ENCODE data around the gene ATG7. TPM values are rescaled to one million over a fixed set of nuclear protein-coding genes. Genes with fewer than 3 reads are reported as not detected.

Gene ATG7
- total RNA-seq, 1 donor from 2014 or later, result 42.5 TPM

GRCh38 chr3:11565492-11565891 is 293.3 kb downstream of the ATG7 start:
- peaks cover 65% of the 10 kb centered on the region for H3K4me1 Mint-ChIP-seq (ENCODE audit: unreplicated experiment)
- peaks cover 18% of the 10 kb centered on the region for H3K36me3 Mint-ChIP-seq (ENCODE audit: unreplicated experiment)
- peak overlapping the region; percentile 31 for H3K27ac Mint-ChIP-seq (ENCODE audit: unreplicated experiment)
- no peak for TF ChIP-seq CTCF (IDR thresholded peaks at IDR 0.05)
- H3K9me3 Mint-ChIP-seq (ENCODE audit: unreplicated experiment), result no peaks in the 10 kb centered on the region
- H3K27me3 Mint-ChIP-seq (ENCODE audit: unreplicated experiment), result no peaks in the 10 kb centered on the region
- DNase-seq (ENCODE audit: extremely low spot score, unreplicated experiment), result no peak
- no peak overlapping the region for H3K4me3 Mint-ChIP-seq (ENCODE audit: unreplicated experiment)

GRCh38 chr3:11565932-11566331 is 293.7 kb downstream of the ATG7 start:
- H3K4me3 Mint-ChIP-seq (ENCODE audit: unreplicated experiment), result no peak overlapping the region
- H3K4me1 Mint-ChIP-seq (ENCODE audit: unreplicated experiment), result peaks cover 65% of the 10 kb centered on the region
- H3K36me3 Mint-ChIP-seq (ENCODE audit: unreplicated experiment), result peaks cover 18% of the 10 kb centered on the region
- no peaks in the 10 kb centered on the region for H3K9me3 Mint-ChIP-seq (ENCODE audit: unreplicated experiment)
- no peak for TF ChIP-seq CTCF (IDR thresholded peaks at IDR 0.05)
- H3K27ac Mint-ChIP-seq (ENCODE audit: unreplicated experiment), result peak overlapping the region; percentile 99
- H3K27me3 Mint-ChIP-seq (ENCODE audit: unreplicated experiment), result no peaks in the 10 kb centered on the region
- DNase-seq (ENCODE audit: extremely low spot score, unreplicated experiment), result no peak

GRCh38 chr3:11566478-11566877 is 294.3 kb downstream of the ATG7 start:
- H3K9me3 Mint-ChIP-seq (ENCODE audit: unreplicated experiment), result no peaks in the 10 kb centered on the region
- no peak for DNase-seq (ENCODE audit: extremely low spot score, unreplicated experiment)
- no peaks in the 10 kb centered on the region for H3K27me3 Mint-ChIP-seq (ENCODE audit: unreplicated experiment)
- no peak overlapping the region for H3K4me3 Mint-ChIP-seq (ENCODE audit: unreplicated experiment)
- no peak for TF ChIP-seq CTCF (IDR thresholded peaks at IDR 0.05)
- H3K27ac Mint-ChIP-seq (ENCODE audit: unreplicated experiment), result peak overlapping the region; percentile 99
- H3K4me1 Mint-ChIP-seq (ENCODE audit: unreplicated experiment), result peaks cover 61% of the 10 kb centered on the region
- peaks cover 18% of the 10 kb centered on the region for H3K36me3 Mint-ChIP-seq (ENCODE audit: unreplicated experiment)

- no peaks in the 10 kb centered on the region for H3K9me3 Mint-ChIP-seq (ENCODE audit: unreplicated experiment)
- H3K27ac Mint-ChIP-seq (ENCODE audit: unreplicated experiment), result peak overlapping the region; percentile 99
- no peak for TF ChIP-seq CTCF (IDR thresholded peaks at IDR 0.05)
- H3K36me3 Mint-ChIP-seq (ENCODE audit: unreplicated experiment), result peaks cover 19% of the 10 kb centered on the region
- DNase-seq (ENCODE audit: extremely low spot score, unreplicated experiment), result no peak
- no peaks in the 10 kb centered on the region for H3K27me3 Mint-ChIP-seq (ENCODE audit: unreplicated experiment)
- H3K4me1 Mint-ChIP-seq (ENCODE audit: unreplicated experiment), result peaks cover 59% of the 10 kb centered on the region
- H3K4me3 Mint-ChIP-seq (ENCODE audit: unreplicated experiment), result peak overlapping the region; percentile 38
These were observed 294.7 kb downstream of the ATG7 start for GRCh38 chr3:11566916-11567315.

GRCh38 chr3:11567516-11568467 is 295.6 kb downstream of the ATG7 start:
- Mint-ChIP-seq H3K27me3 (ENCODE audit: unreplicated experiment) (no peaks in the 10 kb centered on the region), H3K4me3 (ENCODE audit: unreplicated experiment) (peak overlapping the region; percentile 78), H3K27ac (ENCODE audit: unreplicated experiment) (peak overlapping the region; percentile 99), H3K9me3 (ENCODE audit: unreplicated experiment) (no peaks in the 10 kb centered on the region), H3K36me3 (ENCODE audit: unreplicated experiment) (peaks cover 26% of the 10 kb centered on the region), H3K4me1 (ENCODE audit: unreplicated experiment) (peaks cover 62% of the 10 kb centered on the region)
- DNase-seq (ENCODE audit: extremely low spot score, unreplicated experiment), result no peak
- no peak for TF ChIP-seq CTCF (IDR thresholded peaks at IDR 0.05)

Measured in osteocyte (in vitro differentiated cells).